H1 (cell line): ENCODE results near the gene GCM1. TPM values are rescaled to one million over a fixed set of nuclear protein-coding genes. Genes with fewer than 3 reads are reported as not detected.

Experiments
- BCL11A ChIP-seq, 2 experiments: IDR thresholded peaks; one replicate each; pipeline ENCODE4 v1.6.1; 2011; ENCODE audit warnings: low read depth in 2 of 2, low read length in 2 of 2, mild to moderate bottlenecking in 2 of 2
- CBX5 ChIP-seq: fragments of 300-800, 300-1000 bp; sonication (generic); IDR thresholded peaks from 2 replicates; pipeline ENCODE4 v1.7.1; 2016; ENCODE audit warnings: antibody characterized with exemption, low read length, low read depth
- CBX8 ChIP-seq: fragments of 300-800, 300-1000 bp; sonication (generic); IDR thresholded peaks from 2 replicates; pipeline ENCODE4 v1.7.1; 2016; ENCODE audit warnings: low read depth, low read length, borderline replicate concordance
- CHD1 ChIP-seq: IDR thresholded peaks from 2 replicates; pipeline ENCODE4 v1.6.1; 2012; ENCODE audit warnings: low read depth, low read length, improper control_type of control experiment
- FOSL1 ChIP-seq: IDR thresholded peaks from 2 replicates; pipeline ENCODE4 v1.6.1; 2011; ENCODE audit warnings: mild to moderate bottlenecking, low read depth, low read length, moderate library complexity; ENCODE audit not compliant: insufficient read depth
- JUN ChIP-seq: IDR thresholded peaks from 2 replicates; pipeline ENCODE4 v1.6.1; 2011; ENCODE audit warnings: low read depth, mild to moderate bottlenecking, improper control_type of control experiment, low read length
- KDM4A ChIP-seq: IDR thresholded peaks from one replicate; pipeline ENCODE4 v1.7.1; 2012; ENCODE audit warnings: low read depth, mild to moderate bottlenecking, moderate library complexity, low read length, inconsistent platforms; ENCODE audit not compliant: severe bottlenecking
- POLR2AphosphoS5 ChIP-seq: IDR thresholded peaks from 2 replicates; pipeline ENCODE4 v1.6.1; 2011; ENCODE audit warnings: low read depth, low read length
- RAD21 ChIP-seq, 2 experiments: IDR thresholded peaks in 1 of 2; conservative IDR thresholded peaks in 1 of 2; 2 replicates each; pipeline ENCODE4 v1.6.1; 2011; ENCODE audit warnings: low read depth in 2 of 2, low read length in 2 of 2, improper control_type of control experiment in 1 of 2, inconsistent platforms in 1 of 2, mild to moderate bottlenecking in 1 of 2, moderate library complexity in 1 of 2
- RBBP5 ChIP-seq: IDR thresholded peaks from 2 replicates; pipeline ENCODE4 v1.7.1; 2012; ENCODE audit warnings: low read depth, mild to moderate bottlenecking, inconsistent platforms, low read length, moderate library complexity, borderline replicate concordance
- SIX5 ChIP-seq: IDR thresholded peaks from 2 replicates; pipeline ENCODE4 v1.6.1; 2011; ENCODE audit warnings: mild to moderate bottlenecking, low read depth, low read length
- SRF ChIP-seq: IDR thresholded peaks from 2 replicates; pipeline ENCODE4 v1.6.1; 2011; ENCODE audit warnings: mild to moderate bottlenecking, low read depth, low read length, moderate library complexity
- TCF12 ChIP-seq: IDR thresholded peaks from 2 replicates; pipeline ENCODE4 v1.6.1; 2011; ENCODE audit warnings: low read depth, mild to moderate bottlenecking, low read length
- TEAD4 ChIP-seq: IDR thresholded peaks from 2 replicates; pipeline ENCODE4 v1.6.1; 2012; ENCODE audit warnings: low read depth, low read length, inconsistent platforms, mixed read lengths
- polyA plus RNA-seq, 7 experiments: library from polyadenylated mRNA; depleted of rRNA in 3 of 7; stranded (reverse) in 5 of 7; unstranded in 2 of 7; fragments of >200 nt in 5 of 7; fragments of 200-250 nt in 2 of 7; gene quantifications; 1 replicate in 5 of 7; 2 replicates in 1 of 7; 4 replicates in 1 of 7; pipeline versions ENCODE4 v1.2.1 to v1.2.3, GENCODE V29; 2011 to 2013; ENCODE audit warnings: missing spikeins in 2 of 7, mixed read lengths in 2 of 7
- total RNA-seq: library from RNA; stranded (reverse); fragmentation: NEBNext Ultra II Directional; extraction: Animal tissue kit (Norgen Biotek cat#: 25700); gene quantifications from 2 replicates; pipeline ENCODE4 v1.2.1, GENCODE V29; 2021
- TF ChIP-seq, protein P1 (sequence below), 3 experiments: IDR thresholded peaks; 1 replicate in 2 of 3; 2 replicates in 1 of 3; pipeline versions ENCODE4 v1.5.1 to v1.6.1; 2011; ENCODE audit warnings: low read length in 3 of 3, mild to moderate bottlenecking in 3 of 3, inconsistent platforms in 2 of 3, low read depth in 1 of 3, moderate library complexity in 1 of 3; ENCODE audit not compliant: insufficient read depth in 1 of 3; ENCODE audit errors: control extremely low read depth in 1 of 3
- TF ChIP-seq, protein P2 (sequence below): IDR thresholded peaks from 2 replicates; pipeline ENCODE4 v1.6.1; 2011; ENCODE audit warnings: low read depth, mild to moderate bottlenecking, low read length; ENCODE audit not compliant: insufficient read depth
- TF ChIP-seq, protein P3 (sequence below): IDR thresholded peaks from 2 replicates; pipeline ENCODE4 v1.6.1; 2012; ENCODE audit warnings: low read length, inconsistent platforms

The GCM1 gene
- total and polyA plus RNA-seq, 2 of the 8 experiments (the other 6 are each of a cell fraction or from before 2014, with no cell fraction given) = not detected

DNA sequence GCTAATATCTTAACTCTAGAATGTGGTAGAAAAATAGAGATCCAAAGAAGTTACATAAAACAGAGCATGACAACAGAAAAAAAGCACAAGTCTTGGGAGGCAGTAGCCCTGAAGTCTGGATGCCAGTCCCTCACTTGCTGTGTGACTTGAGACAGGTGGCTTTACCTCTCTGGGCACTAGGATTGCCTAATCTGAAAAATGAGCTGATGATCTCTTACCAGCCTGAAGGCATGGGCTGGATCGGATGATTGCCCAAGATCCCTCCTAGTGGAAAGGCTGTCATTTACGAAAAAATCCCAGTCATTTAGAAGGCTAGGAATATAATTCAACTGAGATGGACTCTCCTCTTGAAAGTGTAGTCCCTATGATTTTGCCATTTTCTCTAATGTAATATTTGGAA, 10.9 kb upstream of the GCM1 start (continued):
- TF ChIP-seq KDM4A (no peak), JUN (no peak), BCL11A (IDR thresholded peaks at IDR 0.05; ENCODE audit: low read depth in 2 of 2, low read length in 2 of 2) (no peak), FOSL1 (no peak), SIX5 (no peak), TCF12 (no peak), CBX8 (no peak), POLR2AphosphoS5 (no peak), TEAD4 (no peak), RAD21 (IDR thresholded peaks at IDR 0.05 in 1 of 2, conservative IDR thresholded peaks at IDR 0.05 in 1 of 2; ENCODE audit: low read depth in 2 of 2, low read length in 2 of 2) (peak; percentile 15; a peak in 2 of 4 replicates), CBX5 (no peak), CHD1 (no peak), RBBP5 (no peak), SRF (no peak)
- TF ChIP-seq, protein P1, sequence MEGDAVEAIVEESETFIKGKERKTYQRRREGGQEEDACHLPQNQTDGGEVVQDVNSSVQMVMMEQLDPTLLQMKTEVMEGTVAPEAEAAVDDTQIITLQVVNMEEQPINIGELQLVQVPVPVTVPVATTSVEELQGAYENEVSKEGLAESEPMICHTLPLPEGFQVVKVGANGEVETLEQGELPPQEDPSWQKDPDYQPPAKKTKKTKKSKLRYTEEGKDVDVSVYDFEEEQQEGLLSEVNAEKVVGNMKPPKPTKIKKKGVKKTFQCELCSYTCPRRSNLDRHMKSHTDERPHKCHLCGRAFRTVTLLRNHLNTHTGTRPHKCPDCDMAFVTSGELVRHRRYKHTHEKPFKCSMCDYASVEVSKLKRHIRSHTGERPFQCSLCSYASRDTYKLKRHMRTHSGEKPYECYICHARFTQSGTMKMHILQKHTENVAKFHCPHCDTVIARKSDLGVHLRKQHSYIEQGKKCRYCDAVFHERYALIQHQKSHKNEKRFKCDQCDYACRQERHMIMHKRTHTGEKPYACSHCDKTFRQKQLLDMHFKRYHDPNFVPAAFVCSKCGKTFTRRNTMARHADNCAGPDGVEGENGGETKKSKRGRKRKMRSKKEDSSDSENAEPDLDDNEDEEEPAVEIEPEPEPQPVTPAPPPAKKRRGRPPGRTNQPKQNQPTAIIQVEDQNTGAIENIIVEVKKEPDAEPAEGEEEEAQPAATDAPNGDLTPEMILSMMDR (IDR thresholded peaks at IDR 0.05; ENCODE audit: control extremely low read depth in 1 of 3, insufficient read depth in 1 of 3, low read depth in 1 of 3, low read length in 3 of 3) = peak in 1 of 3 experiments; percentile 13; a peak in 1 of 4 replicates
- TF ChIP-seq, protein P2, sequence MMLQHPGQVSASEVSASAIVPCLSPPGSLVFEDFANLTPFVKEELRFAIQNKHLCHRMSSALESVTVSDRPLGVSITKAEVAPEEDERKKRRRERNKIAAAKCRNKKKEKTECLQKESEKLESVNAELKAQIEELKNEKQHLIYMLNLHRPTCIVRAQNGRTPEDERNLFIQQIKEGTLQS = no peak
- TF ChIP-seq, protein P3, sequence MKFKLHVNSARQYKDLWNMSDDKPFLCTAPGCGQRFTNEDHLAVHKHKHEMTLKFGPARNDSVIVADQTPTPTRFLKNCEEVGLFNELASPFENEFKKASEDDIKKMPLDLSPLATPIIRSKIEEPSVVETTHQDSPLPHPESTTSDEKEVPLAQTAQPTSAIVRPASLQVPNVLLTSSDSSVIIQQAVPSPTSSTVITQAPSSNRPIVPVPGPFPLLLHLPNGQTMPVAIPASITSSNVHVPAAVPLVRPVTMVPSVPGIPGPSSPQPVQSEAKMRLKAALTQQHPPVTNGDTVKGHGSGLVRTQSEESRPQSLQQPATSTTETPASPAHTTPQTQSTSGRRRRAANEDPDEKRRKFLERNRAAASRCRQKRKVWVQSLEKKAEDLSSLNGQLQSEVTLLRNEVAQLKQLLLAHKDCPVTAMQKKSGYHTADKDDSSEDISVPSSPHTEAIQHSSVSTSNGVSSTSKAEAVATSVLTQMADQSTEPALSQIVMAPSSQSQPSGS = no peak
